SU-DHL-6 (cell line): ENCODE measurements around the gene WDR74.

Source experiments
- EZH2phosphoT487 ChIP-seq: fragments of 200-600 bp; sonication (generic), shearing (Covaris generic); conservative IDR thresholded peaks from 2 replicates; pipeline ENCODE4 v1.6.1; 2018; ENCODE audit warnings: mild to moderate bottlenecking, antibody characterized with exemption, low read length, moderate library complexity, mixed read lengths
- TF ChIP-seq, protein P1 (sequence below): fragments of 200-600 bp; sonication (generic); IDR thresholded peaks from one replicate; pipeline ENCODE4 v1.5.1; 2017; ENCODE audit warnings: antibody characterized with exemption, mild to moderate bottlenecking, low read length, moderate library complexity; ENCODE audit not compliant: insufficient read depth, poor library complexity, severe bottlenecking

DNA sequence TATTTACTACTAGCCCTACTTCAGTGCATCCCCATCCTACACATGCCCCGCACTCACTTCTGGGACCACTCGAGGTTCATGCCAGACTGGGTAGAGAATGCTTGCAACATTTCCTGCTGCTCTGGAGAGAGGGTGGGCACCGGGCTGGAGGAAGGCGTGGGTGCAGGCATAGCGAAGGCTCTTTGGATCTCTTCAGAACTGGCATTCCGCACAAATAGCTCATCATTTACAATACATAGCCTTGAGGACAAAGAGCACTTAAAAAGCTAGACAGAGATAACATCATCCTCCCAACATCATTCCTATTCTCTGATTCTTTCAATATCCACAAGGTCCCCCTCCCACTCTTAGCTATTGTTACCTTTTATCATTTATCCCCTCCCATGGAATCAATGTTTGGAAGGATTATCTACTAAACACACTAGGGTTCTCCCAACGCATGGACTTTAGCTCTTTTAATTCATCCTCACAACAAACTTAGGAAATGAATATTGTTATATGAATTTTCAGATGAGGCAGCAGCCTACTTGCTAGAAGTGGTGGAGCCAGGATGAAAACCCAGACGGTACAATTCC lies 45.1 kb downstream of the WDR74 start:
- TF ChIP-seq, protein P1, sequence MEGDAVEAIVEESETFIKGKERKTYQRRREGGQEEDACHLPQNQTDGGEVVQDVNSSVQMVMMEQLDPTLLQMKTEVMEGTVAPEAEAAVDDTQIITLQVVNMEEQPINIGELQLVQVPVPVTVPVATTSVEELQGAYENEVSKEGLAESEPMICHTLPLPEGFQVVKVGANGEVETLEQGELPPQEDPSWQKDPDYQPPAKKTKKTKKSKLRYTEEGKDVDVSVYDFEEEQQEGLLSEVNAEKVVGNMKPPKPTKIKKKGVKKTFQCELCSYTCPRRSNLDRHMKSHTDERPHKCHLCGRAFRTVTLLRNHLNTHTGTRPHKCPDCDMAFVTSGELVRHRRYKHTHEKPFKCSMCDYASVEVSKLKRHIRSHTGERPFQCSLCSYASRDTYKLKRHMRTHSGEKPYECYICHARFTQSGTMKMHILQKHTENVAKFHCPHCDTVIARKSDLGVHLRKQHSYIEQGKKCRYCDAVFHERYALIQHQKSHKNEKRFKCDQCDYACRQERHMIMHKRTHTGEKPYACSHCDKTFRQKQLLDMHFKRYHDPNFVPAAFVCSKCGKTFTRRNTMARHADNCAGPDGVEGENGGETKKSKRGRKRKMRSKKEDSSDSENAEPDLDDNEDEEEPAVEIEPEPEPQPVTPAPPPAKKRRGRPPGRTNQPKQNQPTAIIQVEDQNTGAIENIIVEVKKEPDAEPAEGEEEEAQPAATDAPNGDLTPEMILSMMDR, result no peak
- TF ChIP-seq EZH2phosphoT487, result no peak
